ENCODE measurements around the gene CNPY2.
"Not testable (repeated sequence)": the region's sequence is repeated elsewhere in the genome, so short reads cannot be mapped to it uniquely, and the experiment has no call there.

Gene CNPY2

GRCh38 chr12:56333679-56334489, 18.1 kb upstream of the CNPY2 start, which contains the start of gene PAN2:
TSS of gene PAN2 (minus strand) at chr12:56334000. CDS start at chr12:56333094, 906 bp downstream.
- DNase-seq (ENCODE audit: low read depth) = peak; percentile 98

- no peak for DNase-seq (ENCODE audit: low read depth)
These were observed 17.4 kb upstream of the CNPY2 start for GRCh38 chr12:56333197-56333678.

DNA sequence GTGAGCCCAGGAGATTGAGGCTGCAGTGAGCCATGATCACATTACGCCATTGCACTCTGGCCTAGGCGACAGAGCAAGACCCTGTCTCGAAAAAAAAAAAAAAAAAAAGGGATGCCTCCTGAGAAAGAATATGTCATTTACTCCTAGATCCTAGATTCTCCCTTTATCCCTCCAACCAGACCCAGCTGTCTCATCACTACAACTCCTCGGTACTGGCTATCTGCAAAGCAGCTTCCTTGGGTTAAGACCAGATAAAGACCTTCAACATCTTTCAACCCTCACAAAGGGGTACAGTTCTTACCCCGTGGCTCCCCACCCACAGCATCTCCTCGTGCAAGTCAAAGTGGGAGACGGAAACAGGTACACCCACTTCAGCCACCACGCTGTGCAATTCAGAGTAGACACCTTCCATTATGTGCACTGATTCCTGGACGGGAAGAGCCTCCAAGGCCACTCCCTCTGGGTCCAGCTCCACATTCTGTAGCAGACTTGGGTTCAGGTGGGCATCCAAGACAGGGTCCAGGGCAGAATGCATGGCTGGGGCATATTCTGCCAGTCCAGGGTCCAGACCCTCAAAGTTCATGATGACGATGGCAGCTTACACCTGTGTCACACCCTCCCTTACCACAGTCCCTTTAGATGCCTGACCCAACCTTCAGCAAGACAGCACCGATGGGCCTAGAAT, 16.9 kb upstream of the CNPY2 start:
- DNase-seq (ENCODE audit: low read depth) = no peak

- DNase-seq (ENCODE audit: low read depth) = no peak
These were observed 15.2 kb upstream of the CNPY2 start for GRCh38 chr12:56330936-56331490.

- no peak for DNase-seq (ENCODE audit: low read depth)
These were observed 10.7 kb upstream of the CNPY2 start for GRCh38 chr12:56326533-56326932.

DNA sequence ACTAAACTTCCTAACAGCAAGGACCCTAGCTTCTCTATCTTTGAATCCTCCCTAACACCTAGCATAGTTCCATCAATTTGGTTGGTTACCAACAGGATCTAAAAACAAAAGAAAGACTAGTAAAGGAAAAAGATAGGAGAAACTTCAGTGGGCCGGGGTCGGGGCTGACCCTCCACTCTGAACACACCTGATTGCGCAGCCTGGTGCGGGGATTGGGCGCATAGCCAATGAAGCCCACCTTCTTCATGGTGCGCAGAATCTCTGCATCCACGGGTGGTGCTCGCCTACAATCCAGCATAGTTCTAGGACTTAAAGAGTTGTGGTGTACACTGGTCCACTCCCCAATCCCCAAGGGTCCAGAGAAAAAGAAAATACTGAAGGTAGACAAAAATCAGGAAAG, 10.3 kb upstream of the CNPY2 start:
- no peak for DNase-seq (ENCODE audit: low read depth)

GRCh38 chr12:56324206-56324605, 8.4 kb upstream of the CNPY2 start:
- peak; percentile 57 for DNase-seq (ENCODE audit: low read depth)

DNA sequence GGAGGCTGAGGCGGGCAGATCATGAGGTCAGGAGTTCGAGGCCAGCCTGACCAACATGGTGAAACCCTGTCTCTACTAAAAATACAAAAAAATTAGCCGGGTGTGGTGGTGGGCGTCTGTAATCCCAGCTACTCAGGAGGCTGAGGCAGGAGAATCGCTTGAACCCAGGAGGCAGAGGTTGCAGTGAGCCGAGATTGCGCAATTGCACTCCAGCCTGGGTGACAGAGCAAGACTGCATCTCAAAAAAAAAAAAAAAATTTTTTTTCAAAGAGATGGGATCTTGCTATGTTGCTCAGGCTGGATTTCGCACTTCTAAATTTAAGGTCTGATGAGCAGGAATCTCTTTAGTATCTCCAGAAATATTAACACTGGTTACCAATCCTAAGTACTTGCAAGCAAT, 5.8 kb upstream of the CNPY2 start:
- not testable (repeated sequence) for DNase-seq (ENCODE audit: low read depth)

- DNase-seq (ENCODE audit: low read depth) = no peak
These were observed 5.2 kb upstream of the CNPY2 start for GRCh38 chr12:56321027-56321426.

GRCh38 chr12:56317675-56318074, 1.9 kb upstream of the CNPY2 start:
- DNase-seq (ENCODE audit: low read depth) = no peak

DNA sequence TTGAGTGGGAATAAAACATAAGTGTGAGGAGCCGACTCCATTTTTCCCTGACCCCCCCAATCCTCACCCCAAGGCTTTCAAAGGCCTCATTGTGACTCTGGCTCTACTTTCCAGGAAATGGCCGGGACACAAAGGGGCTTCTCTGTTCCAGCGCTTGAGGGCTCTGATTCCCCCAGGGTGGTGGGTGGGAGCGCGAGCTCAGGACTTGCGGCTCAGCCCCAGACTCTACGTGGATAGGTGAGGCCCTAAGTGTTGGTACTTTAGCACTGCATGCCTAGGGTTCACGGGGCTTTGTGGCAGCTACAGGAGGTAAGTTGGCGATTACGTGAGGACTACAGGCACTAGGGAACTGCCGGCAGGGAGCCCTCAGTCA, 553 bp downstream of the CNPY2 start:
- no peak for DNase-seq (ENCODE audit: low read depth)

- no peak for DNase-seq (ENCODE audit: low read depth)
These were observed 4.8 kb downstream of the CNPY2 start for GRCh38 chr12:56311003-56311402.

GRCh38 chr12:56308714-56309113, 7.1 kb downstream of the CNPY2 start:
- no peak for DNase-seq (ENCODE audit: low read depth)

DNA sequence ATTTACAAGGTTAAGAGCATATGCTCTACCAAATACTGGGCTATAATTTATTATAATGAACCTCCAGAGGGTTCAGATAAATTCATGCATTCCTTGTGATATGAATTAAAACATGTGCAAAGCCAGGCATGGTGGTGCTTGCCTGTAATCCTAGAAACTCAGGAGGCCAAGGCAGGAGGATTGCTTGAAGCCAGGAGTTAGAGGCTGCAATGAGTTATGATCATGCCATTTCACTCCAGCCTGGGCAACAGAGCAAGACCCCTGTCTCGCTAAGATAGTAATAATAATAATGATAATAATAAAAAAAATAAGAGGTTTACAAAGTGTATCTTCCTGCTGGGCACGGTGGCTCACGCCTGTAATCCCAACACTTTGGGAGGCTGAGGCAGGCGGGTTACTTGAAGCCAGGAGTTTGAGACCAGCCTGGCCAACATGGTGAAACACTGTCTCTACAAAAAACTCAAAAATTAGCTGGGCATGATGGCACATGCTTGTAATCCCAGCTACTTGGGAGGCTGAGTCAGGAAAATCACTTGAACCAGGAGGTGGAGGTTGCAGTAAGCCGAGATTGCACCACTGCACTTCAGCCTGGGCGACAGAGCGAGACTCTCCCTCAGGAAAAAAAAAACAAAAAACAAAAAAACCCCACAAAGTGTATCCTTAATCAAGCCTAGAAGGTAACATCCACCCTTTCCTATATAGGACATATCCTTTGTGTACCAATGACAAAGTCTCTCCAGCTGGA, 8.4 kb downstream of the CNPY2 start:
- no peak for DNase-seq (ENCODE audit: low read depth)

DNA sequence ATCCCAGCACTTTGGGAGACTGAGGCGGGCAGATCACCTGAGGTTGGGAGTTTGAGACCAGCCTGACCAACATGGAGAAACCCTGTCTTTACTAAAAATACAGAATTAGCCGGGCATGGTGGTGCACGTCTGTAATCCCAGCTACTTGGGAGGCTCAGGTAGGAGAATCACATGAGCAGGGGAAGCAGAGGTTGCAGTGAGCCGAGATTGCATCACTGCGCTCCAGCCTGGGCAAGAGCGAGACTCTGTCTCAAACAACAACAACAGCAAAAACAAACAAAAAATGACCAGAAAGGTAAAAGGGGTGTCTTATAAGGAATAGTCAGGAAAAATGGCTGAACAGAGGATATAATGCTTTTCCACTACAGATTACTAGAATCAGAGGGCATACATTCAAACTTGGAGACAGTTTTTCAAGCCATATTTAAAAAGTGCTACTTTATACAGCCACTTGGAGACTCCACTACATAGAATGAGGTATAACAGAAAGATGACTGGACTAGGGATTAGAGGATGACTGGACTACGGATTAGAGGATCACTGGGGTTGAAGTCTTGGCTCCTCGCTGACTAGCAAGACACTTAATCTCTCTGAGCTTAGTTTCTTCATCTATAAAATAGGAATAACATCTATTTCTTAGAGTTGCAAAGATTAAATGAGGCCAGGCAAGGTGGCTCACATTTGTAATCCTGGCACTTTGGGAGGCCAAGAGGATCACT, 10.8 kb downstream of the CNPY2 start:
- DNase-seq (ENCODE audit: low read depth) = peak; percentile 40

- DNase-seq (ENCODE audit: low read depth) = no peak
These were observed 11.5 kb downstream of the CNPY2 start for GRCh38 chr12:56304276-56304675.

DNA sequence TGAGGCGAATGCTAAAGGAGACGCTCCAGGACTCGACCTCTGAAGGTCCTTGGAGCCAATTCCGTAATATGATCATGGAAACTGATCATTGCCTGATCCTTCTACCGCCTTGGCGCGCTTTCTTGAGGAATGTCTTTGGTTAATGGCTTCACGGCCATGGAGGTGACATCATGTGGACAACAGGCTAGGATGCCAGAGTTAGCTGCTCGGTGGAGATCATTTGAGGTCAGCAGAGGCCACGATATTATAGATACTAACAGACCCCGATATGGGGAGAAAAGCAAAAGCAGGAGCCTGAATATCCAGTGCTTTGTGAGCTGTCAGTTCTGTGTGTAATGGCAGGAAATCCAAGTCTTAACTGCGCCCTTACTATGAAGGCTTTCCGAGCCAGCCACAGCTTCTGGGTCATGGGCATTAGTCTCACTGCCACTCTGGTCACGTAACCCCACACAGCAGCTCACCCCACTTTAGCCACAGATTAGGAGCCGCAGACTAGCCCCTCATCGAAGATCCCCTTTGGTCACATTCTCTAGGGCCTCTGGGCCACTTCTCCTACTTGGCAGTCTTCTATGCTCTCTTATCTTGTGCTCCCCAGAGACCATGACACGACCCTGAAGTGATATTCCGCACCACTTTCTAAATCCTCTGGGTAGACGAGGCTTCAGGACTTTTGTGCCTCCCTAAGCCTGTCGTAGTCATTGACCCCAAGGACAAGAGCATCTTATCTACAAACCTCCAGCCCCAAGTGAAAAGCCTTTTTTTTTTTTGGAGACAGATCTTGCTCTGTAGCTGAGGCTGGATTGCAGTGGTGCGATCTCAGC, 14.9 kb downstream of the CNPY2 start:
- no peak for DNase-seq (ENCODE audit: low read depth)

GRCh38 chr12:56299853-56300643, 15.7 kb downstream of the CNPY2 start, which contains the start of gene CS:
TSS of gene CS (minus strand) at chr12:56300330. CDS start at chr12:56300201, 129 bp downstream.
- peak; percentile 95 for DNase-seq (ENCODE audit: low read depth)

DNA sequence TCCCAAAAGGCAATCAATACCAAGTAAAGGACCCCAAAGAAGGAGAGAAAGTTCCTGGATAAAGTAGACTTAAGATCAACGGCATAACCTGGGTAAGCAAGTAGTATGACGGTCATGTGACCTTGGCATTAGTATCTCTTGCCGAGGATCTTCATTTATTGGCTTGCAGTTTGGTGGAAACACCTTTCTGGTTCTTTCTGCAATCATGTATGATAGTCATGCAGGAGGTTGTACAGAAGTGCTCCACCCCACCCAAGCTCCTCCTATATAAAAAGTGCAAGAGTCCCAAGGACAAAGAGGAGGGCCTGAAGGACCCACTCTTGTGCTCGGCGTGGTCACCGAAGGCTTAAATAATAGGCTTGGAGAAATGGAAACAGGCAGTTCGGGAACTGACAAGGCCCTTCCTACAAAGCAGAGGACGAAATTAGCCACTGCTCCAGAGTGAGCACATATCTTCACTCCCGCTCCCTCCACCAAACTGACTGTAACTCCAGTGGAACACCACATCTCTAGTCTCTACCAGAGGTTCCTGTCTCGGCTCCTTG, 16.4 kb downstream of the CNPY2 start:
- no peak for DNase-seq (ENCODE audit: low read depth)

DNA sequence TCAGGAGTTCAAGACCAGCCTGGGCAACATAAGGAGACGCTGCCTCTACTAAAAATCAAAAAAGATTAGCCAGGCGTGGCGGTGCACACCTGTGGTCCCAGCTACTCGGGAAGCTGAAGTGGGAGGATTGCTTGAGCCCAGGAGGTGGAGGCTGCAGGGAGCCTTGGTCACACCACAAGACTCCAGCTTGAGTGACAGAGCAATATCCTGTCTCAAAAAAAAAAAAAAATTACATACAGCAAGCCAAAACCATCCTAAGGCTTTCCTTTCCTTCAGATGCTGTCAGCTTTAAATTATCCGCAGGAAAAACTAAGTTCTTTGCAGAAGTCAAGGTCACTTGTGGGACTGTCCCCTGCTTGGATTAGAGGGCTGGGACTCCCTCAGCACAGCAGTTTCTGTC, 17.0 kb downstream of the CNPY2 start:
- no peak for DNase-seq (ENCODE audit: low read depth)
